GM12872 (cell line): ENCODE data around the gene COL21A1.

ENCODE experiments used
- TF ChIP-seq, protein P1 (sequence below): IDR thresholded peaks from 3 replicates; pipeline ENCODE4 v1.5.1; 2011; ENCODE audit warnings: low read depth, mild to moderate bottlenecking, low read length, moderate library complexity; ENCODE audit not compliant: insufficient read depth

Gene COL21A1

DNA sequence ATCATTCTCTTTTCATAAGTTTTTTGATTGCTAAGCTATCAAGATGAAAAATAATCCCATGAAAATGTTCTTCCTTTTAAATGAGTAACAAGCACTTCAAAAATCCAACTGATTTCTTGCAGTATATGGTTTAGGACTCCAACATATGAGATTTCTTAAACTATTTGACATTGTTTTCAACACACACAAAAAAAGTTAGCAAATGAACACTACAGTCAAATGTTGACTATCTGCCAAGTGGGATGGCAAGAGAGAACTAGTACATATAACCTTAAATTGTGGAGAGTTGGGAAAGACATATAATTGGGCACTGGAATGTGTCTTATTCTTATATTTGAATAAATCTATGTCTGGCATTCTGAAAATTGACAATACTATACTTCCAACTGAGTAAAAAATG lies 15.6 kb downstream of the COL21A1 start:
- TF ChIP-seq, protein P1, sequence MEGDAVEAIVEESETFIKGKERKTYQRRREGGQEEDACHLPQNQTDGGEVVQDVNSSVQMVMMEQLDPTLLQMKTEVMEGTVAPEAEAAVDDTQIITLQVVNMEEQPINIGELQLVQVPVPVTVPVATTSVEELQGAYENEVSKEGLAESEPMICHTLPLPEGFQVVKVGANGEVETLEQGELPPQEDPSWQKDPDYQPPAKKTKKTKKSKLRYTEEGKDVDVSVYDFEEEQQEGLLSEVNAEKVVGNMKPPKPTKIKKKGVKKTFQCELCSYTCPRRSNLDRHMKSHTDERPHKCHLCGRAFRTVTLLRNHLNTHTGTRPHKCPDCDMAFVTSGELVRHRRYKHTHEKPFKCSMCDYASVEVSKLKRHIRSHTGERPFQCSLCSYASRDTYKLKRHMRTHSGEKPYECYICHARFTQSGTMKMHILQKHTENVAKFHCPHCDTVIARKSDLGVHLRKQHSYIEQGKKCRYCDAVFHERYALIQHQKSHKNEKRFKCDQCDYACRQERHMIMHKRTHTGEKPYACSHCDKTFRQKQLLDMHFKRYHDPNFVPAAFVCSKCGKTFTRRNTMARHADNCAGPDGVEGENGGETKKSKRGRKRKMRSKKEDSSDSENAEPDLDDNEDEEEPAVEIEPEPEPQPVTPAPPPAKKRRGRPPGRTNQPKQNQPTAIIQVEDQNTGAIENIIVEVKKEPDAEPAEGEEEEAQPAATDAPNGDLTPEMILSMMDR: no peak

DNA sequence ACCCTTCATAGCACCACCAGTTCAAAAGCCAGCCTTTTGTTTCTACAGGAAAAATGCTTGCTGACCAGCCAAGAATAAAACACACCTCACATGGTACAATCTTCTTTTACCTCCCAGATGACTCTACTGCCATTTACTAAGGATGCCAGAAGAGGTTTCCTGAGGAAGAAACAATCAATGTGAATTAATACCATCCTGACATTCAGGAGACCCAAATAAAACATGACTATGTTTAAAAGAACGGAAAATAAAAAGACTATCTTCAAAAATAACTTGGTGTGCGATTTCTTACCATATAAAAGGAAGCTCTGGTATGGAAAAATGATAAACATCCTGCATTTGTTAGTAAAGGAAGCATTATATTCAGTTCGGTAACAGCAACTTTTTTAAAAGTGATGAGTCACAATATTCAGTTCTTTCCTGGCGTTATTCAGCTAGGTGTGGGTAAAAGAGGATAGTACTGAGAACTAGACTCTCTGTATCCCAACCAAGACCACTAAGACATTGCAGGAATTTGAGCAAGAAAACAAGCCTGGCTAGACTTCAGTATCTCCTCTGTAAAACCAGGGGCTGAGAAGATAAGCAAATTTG lies 16.3 kb downstream of the COL21A1 start:
- TF ChIP-seq, protein P1: no peak

DNA sequence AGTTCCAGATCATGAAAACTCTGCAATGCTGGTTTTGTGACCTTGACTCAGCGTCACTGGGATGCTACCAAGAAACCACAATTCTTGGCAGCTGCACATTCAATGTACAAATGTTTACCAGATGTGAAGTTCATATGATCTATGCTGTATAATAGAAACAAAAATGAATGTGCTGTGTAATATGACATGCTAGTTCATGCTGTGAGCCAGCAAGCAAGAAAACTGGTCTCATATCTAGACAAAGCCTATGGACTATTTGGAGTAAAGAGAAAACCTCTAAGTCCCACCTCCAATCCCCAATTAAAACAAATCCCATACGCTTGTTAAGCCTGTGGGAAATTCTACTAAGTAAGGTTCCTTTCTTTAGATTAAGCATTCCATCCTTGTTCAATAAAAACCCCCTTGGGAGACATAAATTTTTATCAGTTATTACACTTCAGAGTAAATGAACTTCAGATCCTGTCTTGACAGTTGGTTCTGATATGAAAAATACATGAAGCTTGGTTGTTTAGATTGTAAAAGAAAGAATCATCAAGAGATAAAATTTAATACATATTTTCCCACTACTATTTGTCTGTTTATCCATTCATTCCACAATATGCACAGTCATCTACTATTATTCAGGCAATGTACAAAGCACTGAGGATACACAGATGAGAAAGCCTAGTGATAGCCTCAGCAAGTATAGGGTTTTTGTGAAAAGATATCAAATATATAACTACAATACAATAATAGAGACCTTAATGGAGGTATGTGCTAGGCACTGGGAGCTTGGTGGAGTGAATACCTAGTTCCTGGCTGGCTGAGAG lies 20.1 kb downstream of the COL21A1 start:
- TF ChIP-seq, protein P1: no peak

DNA sequence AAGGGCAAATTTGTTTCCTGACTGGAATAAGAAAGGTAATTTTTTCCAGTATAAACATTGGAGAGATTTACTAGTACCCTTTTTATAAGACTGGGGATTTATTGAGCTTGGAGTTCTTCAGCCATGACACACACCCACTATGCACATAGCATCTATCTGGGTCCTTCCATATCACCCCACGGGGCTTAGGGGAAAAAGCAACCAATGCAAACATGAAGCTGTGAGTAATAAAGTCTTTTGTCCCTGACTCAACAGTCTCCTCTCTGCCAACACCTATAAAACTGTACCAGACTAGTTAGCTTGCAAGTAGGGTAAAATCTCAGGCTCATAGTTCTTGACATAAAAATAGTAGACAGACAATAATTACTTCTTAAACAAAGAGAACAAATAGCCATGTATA lies 23.4 kb downstream of the COL21A1 start:
- TF ChIP-seq, protein P1: no peak

DNA sequence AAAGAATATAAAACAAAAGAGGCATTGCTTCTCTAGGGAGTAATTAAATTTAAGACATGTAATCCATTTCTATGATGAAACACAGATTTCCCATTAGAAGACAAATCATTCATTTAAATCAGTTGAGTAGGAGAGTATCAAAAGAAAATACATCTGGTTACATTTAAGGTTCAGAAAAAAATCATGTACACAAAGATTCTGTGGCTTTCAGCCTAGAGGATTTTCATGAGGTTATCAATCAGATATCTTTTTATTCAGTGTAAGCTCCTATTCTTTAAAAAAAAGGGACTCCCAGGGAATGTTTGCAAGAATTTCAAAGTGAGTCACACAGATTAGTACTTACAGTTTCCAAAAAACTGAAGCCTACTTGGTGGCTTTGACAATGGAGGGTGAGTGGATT lies 24.9 kb downstream of the COL21A1 start:
- TF ChIP-seq, protein P1: no peak

DNA sequence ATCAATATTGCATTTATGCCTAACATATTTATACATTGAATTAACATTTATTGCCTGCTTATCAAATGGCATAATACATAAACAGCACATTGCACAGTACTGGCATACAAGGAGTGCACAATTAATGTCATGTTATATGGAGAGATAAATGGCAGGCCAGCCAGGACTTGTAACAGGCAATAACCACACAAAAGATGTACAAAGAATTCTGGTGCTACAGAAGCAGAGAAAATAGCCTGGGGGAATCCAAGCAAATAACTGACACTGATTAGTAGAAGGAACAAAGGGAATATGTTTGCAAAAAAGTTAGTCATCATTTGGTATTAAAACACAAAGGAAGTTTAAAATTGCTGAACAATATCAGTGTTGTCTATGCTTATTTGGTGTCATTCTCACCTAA lies 27.3 kb downstream of the COL21A1 start:
- TF ChIP-seq, protein P1: no peak

DNA sequence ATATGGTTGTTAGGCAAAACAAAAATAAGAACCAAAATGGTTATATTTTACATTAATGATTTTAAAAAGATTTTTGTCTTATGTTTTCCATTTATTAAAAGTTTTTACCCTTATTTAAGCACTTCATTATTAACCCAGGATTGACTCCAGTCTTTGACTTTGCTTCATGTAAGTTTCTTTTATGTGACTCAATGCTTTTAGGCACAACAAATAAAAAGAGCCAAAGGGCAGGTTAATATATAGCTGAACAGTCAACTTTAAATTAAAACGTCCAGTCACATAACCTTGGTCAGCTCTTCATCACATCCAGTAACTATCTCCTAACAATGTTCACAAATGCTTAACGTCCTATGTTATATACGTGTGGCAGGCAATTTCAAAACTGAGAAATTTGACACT lies 32.7 kb downstream of the COL21A1 start:
- TF ChIP-seq, protein P1: no peak
